SK-N-SH (cell line): ENCODE results near the gene SNED1. TPM values are rescaled to one million over a fixed set of nuclear protein-coding genes. Genes with fewer than 3 reads are reported as not detected.

ENCODE experiments used
- CTCF ChIA-PET: fragments of 300-600, 350-600 bp; formaldehyde crosslinking; extraction: SDS; loops from one replicate; lab custom pipeline; 2021; lab: Yijun Ruan, JAX
- POLR2A ChIA-PET: fragments of 350-600 bp; sonication (Branson Sonifier 250); formaldehyde crosslinking; extraction: SDS; loops from one replicate; lab custom pipeline; 2020; ENCODE audit warnings: antibody characterized with exemption, inconsistent platforms; lab: Yijun Ruan, JAX
- DNase-seq: peaks from one replicate; pipeline ENCODE4 v3.0.0; 2012
- H2AFZ ChIP-seq: fragments of 200-600 bp; sonication (generic); 2 replicates; pipeline ENCODE4 v1.8.1; 2016; ENCODE audit warnings: antibody characterized with exemption, mild to moderate bottlenecking, low read depth
- H3F3A ChIP-seq: fragments of 200-600 bp; sonication (generic); replicated peaks from 2 replicates; pipeline ENCODE3; 2016; ENCODE audit warnings: antibody characterized with exemption, mild to moderate bottlenecking; ENCODE audit not compliant: insufficient read depth
- H3K27ac ChIP-seq, 2 experiments: fragments of 200-500 bp in 1 of 2; fragments of 200-600 bp in 1 of 2; sonication (Bioruptor generic) in 1 of 2; sonication (generic), shearing (Covaris generic) in 1 of 2; 2 replicates each; pipeline versions ENCODE4 v1.5.1 to v1.6.1; 2014 to 2016; ENCODE audit warnings: low read depth in 2 of 2, inconsistent platforms in 1 of 2, low read length in 1 of 2, mild to moderate bottlenecking in 1 of 2, mixed read lengths in 1 of 2
- H3K27me3 ChIP-seq: fragments of 200-600 bp; sonication (generic), shearing (Covaris generic); 2 replicates; pipeline ENCODE4 v1.6.1; 2016; ENCODE audit warnings: mixed run types; ENCODE audit not compliant: insufficient read depth
- H3K36me3 ChIP-seq, 2 experiments: fragments of 200-500 bp in 1 of 2; fragments of 200-600 bp in 1 of 2; sonication (Bioruptor generic) in 1 of 2; sonication (generic) in 1 of 2; replicated peaks in 1 of 2; 2 replicates each; pipeline versions ENCODE3 to v1.5.1; 2014 to 2016; ENCODE audit warnings: low read length in 1 of 2, mild to moderate bottlenecking in 1 of 2; ENCODE audit not compliant: insufficient read depth in 2 of 2, control insufficient read depth in 1 of 2
- H3K4me1 ChIP-seq, 2 experiments: fragments of 200-500 bp in 1 of 2; fragments of 200-600 bp in 1 of 2; sonication (Bioruptor generic) in 1 of 2; sonication (generic), shearing (Covaris generic) in 1 of 2; 2 replicates each; pipeline versions ENCODE4 v1.5.1 to v1.6.1; 2014 to 2016; ENCODE audit warnings: low read depth in 1 of 2, low read length in 1 of 2, mixed run types in 1 of 2; ENCODE audit not compliant: insufficient read depth in 2 of 2, control insufficient read depth in 1 of 2
- H3K4me2 ChIP-seq: fragments of 200-600 bp; sonication (generic), shearing (Covaris generic); 2 replicates; pipeline ENCODE4 v1.6.1; 2017; ENCODE audit warnings: mixed run types
- H3K4me3 ChIP-seq, 2 experiments: fragments of 200-500 bp in 1 of 2; fragments of 200-600 bp in 1 of 2; sonication (Bioruptor generic) in 1 of 2; sonication (generic), shearing (Covaris generic) in 1 of 2; 2 replicates each; pipeline versions ENCODE4 v1.5.1 to v1.8.1; 2014 to 2016; ENCODE audit warnings: low read depth in 2 of 2, inconsistent platforms in 1 of 2, low read length in 1 of 2, mild to moderate bottlenecking in 1 of 2, mixed read lengths in 1 of 2, moderate library complexity in 1 of 2
- H3K79me2 ChIP-seq: fragments of 200-600 bp; sonication (generic); 2 replicates; pipeline ENCODE4 v1.8.1; 2017; ENCODE audit warnings: mild to moderate bottlenecking; ENCODE audit not compliant: insufficient read depth
- H3K9ac ChIP-seq: fragments of 200-600 bp; sonication (generic); 2 replicates; pipeline ENCODE4 v1.6.1; 2017; ENCODE audit warnings: mixed run types
- H3K9me2 ChIP-seq: fragments of 200-600 bp; sonication (generic); 2 replicates; pipeline ENCODE4 v1.6.1; 2017; ENCODE audit warnings: mixed run types
- H3K9me3 ChIP-seq: fragments of 200-600 bp; sonication (generic); 2 replicates; pipeline ENCODE4 v1.6.1; 2017; ENCODE audit warnings: mixed run types, mild to moderate bottlenecking, moderate library complexity
- H4K20me1 ChIP-seq: fragments of 200-600 bp; sonication (generic); 2 replicates; pipeline ENCODE4 v1.6.1; 2017; ENCODE audit warnings: mild to moderate bottlenecking, mixed run types; ENCODE audit not compliant: insufficient read depth
- CHD2 ChIP-seq: fragments of 150-350 bp; IDR thresholded peaks from 2 replicates; pipeline ENCODE4 v1.6.1; 2018; ENCODE audit warnings: low read length; ENCODE audit not compliant: partially characterized antibody
- EP300 ChIP-seq, 2 experiments: IDR thresholded peaks; 2 replicates each; pipeline versions ENCODE4 v1.4.0 to v1.6.1; 2012; ENCODE audit warnings: borderline replicate concordance in 1 of 2, low read depth in 1 of 2, low read length in 1 of 2
- EZH2phosphoT487 ChIP-seq: fragments of 200-600 bp; sonication (generic); IDR thresholded peaks from 2 replicates; pipeline ENCODE4 v1.6.1; 2017; ENCODE audit warnings: low read depth, mixed run types, mild to moderate bottlenecking, antibody characterized with exemption, moderate library complexity, borderline replicate concordance
- FOSL2 ChIP-seq: IDR thresholded peaks from 2 replicates; pipeline ENCODE4 v1.4.0; 2012; ENCODE audit warnings: low read depth, mild to moderate bottlenecking, moderate library complexity, borderline replicate concordance
- FOXJ3 ChIP-seq: sonication (generic); formaldehyde crosslinking; IDR thresholded peaks from 2 replicates; pipeline ENCODE4 v1.5.1; 2020; ENCODE audit warnings: mild to moderate bottlenecking, missing genetic modification reagents
- GABPA ChIP-seq: IDR thresholded peaks from 2 replicates; pipeline ENCODE4 v1.4.0; 2012; ENCODE audit warnings: low read depth, mild to moderate bottlenecking
- GATA2 ChIP-seq: sonication (generic); formaldehyde crosslinking; IDR thresholded peaks from 2 replicates; pipeline ENCODE4 v1.5.0; 2020; ENCODE audit warnings: mild to moderate bottlenecking, missing genetic modification reagents
- IRF3 ChIP-seq: fragments of 150-350 bp; IDR thresholded peaks from 2 replicates; pipeline ENCODE4 v1.6.1; 2016; ENCODE audit warnings: mild to moderate bottlenecking, low read depth, low read length
- MAX ChIP-seq: IDR thresholded peaks from 2 replicates; pipeline ENCODE4 v1.4.0; 2012; ENCODE audit warnings: low read depth
- MEF2A ChIP-seq: IDR thresholded peaks from 2 replicates; pipeline ENCODE4 v1.4.0; 2012; ENCODE audit warnings: low read depth, borderline replicate concordance
- POLR2AphosphoS5 ChIP-seq: IDR thresholded peaks from 2 replicates; pipeline ENCODE4 v1.6.1; 2012; ENCODE audit warnings: low read depth, low read length
- RAD21 ChIP-seq: IDR thresholded peaks from 2 replicates; pipeline ENCODE4 v1.6.1; 2012; ENCODE audit warnings: mild to moderate bottlenecking, low read length
- RCOR1 ChIP-seq: fragments of 150-350 bp; IDR thresholded peaks from 2 replicates; pipeline ENCODE4 v1.6.1; 2017; ENCODE audit warnings: antibody characterized with exemption, low read length
- SIN3A ChIP-seq: IDR thresholded peaks from 2 replicates; pipeline ENCODE4 v1.6.1; 2012; ENCODE audit warnings: low read depth, mild to moderate bottlenecking, low read length, moderate library complexity, borderline replicate concordance
- TAF1 ChIP-seq: IDR thresholded peaks from 2 replicates; pipeline ENCODE4 v1.6.1; 2012; ENCODE audit warnings: low read depth, mild to moderate bottlenecking, low read length, moderate library complexity, borderline replicate concordance
- TEAD4 ChIP-seq: IDR thresholded peaks from 2 replicates; pipeline ENCODE4 v1.4.0; 2012; ENCODE audit warnings: mild to moderate bottlenecking, borderline replicate concordance; ENCODE audit not compliant: insufficient read depth
- YY1 ChIP-seq: IDR thresholded peaks from 2 replicates; pipeline ENCODE4 v1.4.0; 2012; ENCODE audit warnings: low read depth, mild to moderate bottlenecking
- WGBS: methylation state at CpG from one replicate; pipeline ENCODE4 v1.1.6; 2017; ENCODE audit warnings: low lambda C conversion rate; 5-methylcytosine and 5-hydroxymethylcytosine counted together
- polyA plus RNA-seq, 3 experiments: library from polyadenylated mRNA; depleted of rRNA; stranded (reverse); fragments of >200 nt; gene quantifications; 2 replicates each; pipeline ENCODE4 v1.2.3, GENCODE V29; 2012
- TF ChIP-seq, protein P1 (sequence below): IDR thresholded peaks from 2 replicates; pipeline ENCODE4 v1.4.0; 2012; ENCODE audit warnings: low read depth, borderline replicate concordance
- TF ChIP-seq, protein P2 (sequence below): IDR thresholded peaks from 2 replicates; pipeline ENCODE4 v1.4.0; 2012; ENCODE audit warnings: low read depth, borderline replicate concordance

The SNED1 gene
- polyA plus RNA-seq, 1 of the 3 experiments (the other 2 are of a cell fraction): 0.03 TPM

DNA sequence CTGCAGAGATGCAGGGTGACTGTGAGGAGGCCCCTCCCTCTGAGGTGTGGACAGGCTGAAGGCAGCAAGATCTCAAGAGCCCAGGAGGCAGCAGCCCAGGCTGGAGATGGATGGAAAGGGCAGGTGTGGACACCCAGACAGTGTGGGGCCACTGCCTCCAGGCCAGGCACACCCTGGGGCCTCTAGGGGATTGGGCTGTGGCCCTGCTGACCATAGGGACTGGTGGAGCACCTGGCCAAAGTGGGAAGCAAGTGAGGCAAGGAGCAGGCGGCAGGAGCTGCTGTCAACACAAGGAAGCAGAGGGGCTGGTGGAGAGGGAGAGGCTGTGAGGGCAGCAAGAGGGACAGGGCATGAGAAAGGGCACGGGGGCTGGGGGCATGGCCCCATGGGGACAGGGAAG lies 10.8 kb downstream of the SNED1 start:
- H3F3A ChIP-seq: no peaks in the 10 kb centered on the region
- H3K4me1 ChIP-seq: peaks cover 0 to 12% of the 10 kb centered on the region in 2 experiments; a peak in 2 of 4 replicates
- H3K27me3 ChIP-seq: no peaks in the 10 kb centered on the region
- H3K9me2 ChIP-seq: no peaks in the 10 kb centered on the region
- H3K9me3 ChIP-seq: 0 out of 2 replicates have a peak, but pooled peaks cover 13% of the 10 kb centered on the region
- H3K79me2 ChIP-seq: no peaks in the 10 kb centered on the region
- POLR2A ChIA-PET: no interaction called here
- DNase-seq: no peak
- no peaks in the 10 kb centered on the region for H3K36me3 ChIP-seq
- H3K9ac ChIP-seq: no peak overlapping the region
- TF ChIP-seq MEF2A (no peak), GATA2 (CRISPR knock-in tag) (no peak), YY1 (no peak), TEAD4 (no peak), MAX (no peak), SIN3A (no peak), FOSL2 (no peak), CHD2 (no peak), TAF1 (no peak), RCOR1 (no peak), EZH2phosphoT487 (no peak), POLR2AphosphoS5 (no peak), IRF3 (no peak), GABPA (no peak), RAD21 (no peak), EP300 (IDR thresholded peaks at IDR 0.05; ENCODE audit: borderline replicate concordance in 1 of 2, low read depth in 1 of 2, low read length in 1 of 2) (no peak), FOXJ3 (CRISPR knock-in tag) (no peak)
- TF ChIP-seq, protein P1, sequence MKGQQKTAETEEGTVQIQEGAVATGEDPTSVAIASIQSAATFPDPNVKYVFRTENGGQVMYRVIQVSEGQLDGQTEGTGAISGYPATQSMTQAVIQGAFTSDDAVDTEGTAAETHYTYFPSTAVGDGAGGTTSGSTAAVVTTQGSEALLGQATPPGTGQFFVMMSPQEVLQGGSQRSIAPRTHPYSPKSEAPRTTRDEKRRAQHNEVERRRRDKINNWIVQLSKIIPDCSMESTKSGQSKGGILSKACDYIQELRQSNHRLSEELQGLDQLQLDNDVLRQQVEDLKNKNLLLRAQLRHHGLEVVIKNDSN: no peak
- TF ChIP-seq, protein P2, sequence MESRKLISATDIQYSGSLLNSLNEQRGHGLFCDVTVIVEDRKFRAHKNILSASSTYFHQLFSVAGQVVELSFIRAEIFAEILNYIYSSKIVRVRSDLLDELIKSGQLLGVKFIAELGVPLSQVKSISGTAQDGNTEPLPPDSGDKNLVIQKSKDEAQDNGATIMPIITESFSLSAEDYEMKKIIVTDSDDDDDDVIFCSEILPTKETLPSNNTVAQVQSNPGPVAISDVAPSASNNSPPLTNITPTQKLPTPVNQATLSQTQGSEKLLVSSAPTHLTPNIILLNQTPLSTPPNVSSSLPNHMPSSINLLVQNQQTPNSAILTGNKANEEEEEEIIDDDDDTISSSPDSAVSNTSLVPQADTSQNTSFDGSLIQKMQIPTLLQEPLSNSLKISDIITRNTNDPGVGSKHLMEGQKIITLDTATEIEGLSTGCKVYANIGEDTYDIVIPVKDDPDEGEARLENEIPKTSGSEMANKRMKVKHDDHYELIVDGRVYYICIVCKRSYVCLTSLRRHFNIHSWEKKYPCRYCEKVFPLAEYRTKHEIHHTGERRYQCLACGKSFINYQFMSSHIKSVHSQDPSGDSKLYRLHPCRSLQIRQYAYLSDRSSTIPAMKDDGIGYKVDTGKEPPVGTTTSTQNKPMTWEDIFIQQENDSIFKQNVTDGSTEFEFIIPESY: no peak
- TF ChIP-seq, all 33 proteins: peak for 0
- WGBS: no CpG with 5 or more reads among the region's 2 CpGs
- H3K4me3 ChIP-seq: no peak overlapping the region
- no peak overlapping the region for H3K27ac ChIP-seq
- H4K20me1 ChIP-seq: no peaks in the 10 kb centered on the region
- CTCF ChIA-PET: interaction anchor here (1.2 kb wide), 1 partner anchor 99 kb away, joined by 4 read pairs; no protein-coding TSS in a partner anchor
- no peak overlapping the region for H2AFZ ChIP-seq
- no peak overlapping the region for H3K4me2 ChIP-seq
